RKO (cell line): ENCODE measurements around the gene DMAC2L.
"Not testable (repeated sequence)": the region's sequence is repeated elsewhere in the genome, so short reads cannot be mapped to it uniquely, and the experiment has no call there.

Source experiments
- DNase-seq: peaks from one replicate; pipeline ENCODE4 v3.0.0-alpha.2; 2016; ENCODE audit warnings: low spot score

Gene DMAC2L

GRCh38 chr14:50311972-50312733 is at the start of gene DMAC2L, which contains the start of gene L2HGDH:
TSS of gene DMAC2L (plus strand) at chr14:50312324. CDS start at chr14:50321488, 9,164 bp downstream.
TSS of gene L2HGDH (minus strand) at chr14:50312229. CDS start at chr14:50312150, 79 bp downstream.
- DNase-seq: peak; percentile 93

- no peak for DNase-seq
Measured at GRCh38 chr14:50262865-50263264, 49.3 kb upstream of the DMAC2L start.

- no peak for DNase-seq
Measured at GRCh38 chr14:50263321-50263720, 48.8 kb upstream of the DMAC2L start.

- no peak for DNase-seq
Measured at GRCh38 chr14:50265029-50265428, 47.1 kb upstream of the DMAC2L start.

- no peak for DNase-seq
Measured at GRCh38 chr14:50270932-50271331, 41.2 kb upstream of the DMAC2L start.

GRCh38 chr14:50272498-50272897 is 39.6 kb upstream of the DMAC2L start:
- DNase-seq: no peak

GRCh38 chr14:50285861-50286260 is 26.3 kb upstream of the DMAC2L start:
- DNase-seq: no peak

GRCh38 chr14:50288146-50288545 is 24.0 kb upstream of the DMAC2L start:
- DNase-seq: no peak

- no peak for DNase-seq
Measured at GRCh38 chr14:50290306-50290705, 21.8 kb upstream of the DMAC2L start.

- DNase-seq: no peak
Measured at GRCh38 chr14:50299585-50299984, 12.5 kb upstream of the DMAC2L start.

- no peak for DNase-seq
Measured at GRCh38 chr14:50301914-50302313, 10.2 kb upstream of the DMAC2L start.

- DNase-seq: no peak
Measured at GRCh38 chr14:50303744-50304471, 8.2 kb upstream of the DMAC2L start.

- DNase-seq: no peak
Measured at GRCh38 chr14:50308363-50308915, 3.7 kb upstream of the DMAC2L start.

- no peak for DNase-seq
Measured at GRCh38 chr14:50310445-50310844, 1.7 kb upstream of the DMAC2L start.

GRCh38 chr14:50311337-50311971 is 670 bp upstream of the DMAC2L start:
- DNase-seq: peak; percentile 47

GRCh38 chr14:50312734-50313054 is 570 bp downstream of the DMAC2L start:
- DNase-seq: peak; percentile 74

GRCh38 chr14:50314098-50314497 is 2.0 kb downstream of the DMAC2L start:
- not testable (repeated sequence) for DNase-seq

GRCh38 chr14:50318031-50318626 is 6.0 kb downstream of the DMAC2L start:
- DNase-seq: peak; percentile 73

GRCh38 chr14:50319293-50319692 is 7.2 kb downstream of the DMAC2L start:
- no peak for DNase-seq

- DNase-seq: no peak
Measured at GRCh38 chr14:50319721-50320120, 7.6 kb downstream of the DMAC2L start.

- no peak for DNase-seq
Measured at GRCh38 chr14:50320283-50320682, 8.2 kb downstream of the DMAC2L start.

- DNase-seq: peak; percentile 100
Measured at GRCh38 chr14:50321009-50321660, 9.0 kb downstream of the DMAC2L start.
